Measurements from ENCODE around the gene CTSH.

The CTSH gene

GRCh38 chr15:78943692-78944091, 1.2 kb downstream of the CTSH start:
- no peak overlapping the region for H3K4me3 ChIP-seq (replicated peaks; ENCODE audit: low read depth, low read length)

GRCh38 chr15:78942741-78943140, 2.1 kb downstream of the CTSH start:
- H3K4me3 ChIP-seq (replicated peaks; ENCODE audit: low read depth, low read length), result no peak overlapping the region
- TF ChIP-seq CTCF (IDR thresholded peaks at IDR 0.05; ENCODE audit: low read depth, low read length, missing control alignments), result no peak
- DNase-seq (ENCODE audit: extremely low read depth, low read depth), result no peak

More at GRCh38 chr15:78943692-78944091, 1.2 kb downstream of the CTSH start:
- no peak for DNase-seq (ENCODE audit: extremely low read depth, low read depth)
- no peak for TF ChIP-seq CTCF (IDR thresholded peaks at IDR 0.05; ENCODE audit: low read depth, low read length, missing control alignments)

- DNase-seq (ENCODE audit: extremely low read depth, low read depth), result no peak
- TF ChIP-seq CTCF (IDR thresholded peaks at IDR 0.05; ENCODE audit: low read depth, low read length, missing control alignments), result no peak
- no peak overlapping the region for H3K4me3 ChIP-seq (replicated peaks; ENCODE audit: low read depth, low read length)
These were observed 6.0 kb downstream of the CTSH start for GRCh38 chr15:78938658-78939488.

GRCh38 chr15:78937132-78937739, 7.6 kb downstream of the CTSH start:
- no peak for DNase-seq (ENCODE audit: extremely low read depth, low read depth)
- TF ChIP-seq CTCF (IDR thresholded peaks at IDR 0.05; ENCODE audit: low read depth, low read length, missing control alignments), result no peak
- no peak overlapping the region for H3K4me3 ChIP-seq (replicated peaks; ENCODE audit: low read depth, low read length)

- H3K4me3 ChIP-seq (replicated peaks; ENCODE audit: low read depth, low read length), result no peak overlapping the region
- no peak for DNase-seq (ENCODE audit: extremely low read depth, low read depth)
- no peak for TF ChIP-seq CTCF (IDR thresholded peaks at IDR 0.05; ENCODE audit: low read depth, low read length, missing control alignments)
These were observed 10.2 kb downstream of the CTSH start for GRCh38 chr15:78934655-78935023.

- no peak for TF ChIP-seq CTCF (IDR thresholded peaks at IDR 0.05; ENCODE audit: low read depth, low read length, missing control alignments)
- no peak for DNase-seq (ENCODE audit: extremely low read depth, low read depth)
- no peak overlapping the region for H3K4me3 ChIP-seq (replicated peaks; ENCODE audit: low read depth, low read length)
These were observed 10.8 kb downstream of the CTSH start for GRCh38 chr15:78933823-78934654.

All from HFF-Myc (cell line).